Measurements from ENCODE around the gene NT5DC3.

NT5DC3 gene

GRCh38 chr12:103840876-103841689 is at the start of gene NT5DC3:
Gene NT5DC3, minus strand, starts transcription at chr12:103841234. Its CDS starts 78 bp downstream, at chr12:103841156.
- peak; percentile 77 for DNase-seq

DNA sequence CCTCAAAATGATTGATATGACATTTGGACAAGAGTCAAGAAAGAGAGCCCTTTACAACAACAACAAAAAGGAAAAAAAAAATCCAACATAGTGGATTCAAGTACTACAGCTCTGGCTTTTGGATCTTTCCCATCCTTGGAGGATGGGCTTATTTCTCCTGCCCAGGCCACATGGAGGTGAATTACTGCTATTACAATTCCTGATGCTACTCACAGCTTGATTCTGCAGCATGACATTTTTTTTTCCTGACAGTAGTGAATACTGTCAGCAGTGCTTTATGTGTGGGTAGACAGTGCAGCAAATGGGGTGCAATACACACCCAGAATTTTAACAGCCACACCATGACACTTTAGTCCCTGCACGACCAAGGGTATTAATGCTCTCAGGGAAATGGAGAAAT is 46.7 kb upstream of the NT5DC3 start:
- no peak for DNase-seq

GRCh38 chr12:103886195-103886797 is 45.3 kb upstream of the NT5DC3 start:
- no peak for DNase-seq

GRCh38 chr12:103884316-103884715 is 43.3 kb upstream of the NT5DC3 start:
- peak; percentile 31 for DNase-seq

GRCh38 chr12:103883908-103884307 is 42.9 kb upstream of the NT5DC3 start:
- no peak for DNase-seq

DNA sequence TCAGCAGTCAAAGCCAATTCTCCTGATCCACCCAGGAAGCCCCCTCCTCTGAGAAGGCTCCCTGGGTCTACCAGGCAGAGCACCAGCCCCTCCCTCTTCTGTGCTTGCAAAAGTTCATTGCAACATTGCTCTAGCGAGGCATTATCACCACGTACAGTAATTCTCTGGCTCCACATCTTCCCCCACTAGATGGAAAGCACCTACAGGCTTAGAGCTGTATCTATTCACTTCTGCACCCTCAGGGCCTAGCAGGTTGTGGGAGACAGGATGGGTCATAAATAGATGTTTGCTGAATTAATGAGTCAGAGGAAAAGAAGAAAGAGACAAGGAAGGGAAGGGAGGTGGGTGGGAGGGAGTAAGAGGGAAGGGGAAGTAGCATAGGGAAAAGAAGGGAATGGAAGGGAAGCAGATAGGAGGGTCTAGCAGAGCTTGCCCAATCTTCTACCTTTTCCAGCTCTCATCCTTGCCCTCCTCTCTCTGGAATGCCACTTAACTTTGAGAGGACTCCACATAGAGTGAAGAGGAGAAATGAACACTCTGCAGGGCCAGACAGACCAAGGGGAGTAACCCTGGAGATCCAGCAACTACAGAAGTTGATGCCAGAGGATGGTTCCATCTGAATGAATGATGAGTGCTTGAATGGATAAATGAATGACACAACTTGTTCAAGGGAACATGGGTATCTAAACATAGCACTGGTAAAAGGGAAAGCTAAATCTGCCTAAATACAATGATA is 42.0 kb upstream of the NT5DC3 start:
- DNase-seq, result no peak

GRCh38 chr12:103881261-103881660 is 40.2 kb upstream of the NT5DC3 start:
- DNase-seq, result no peak

GRCh38 chr12:103880299-103881142 is 39.5 kb upstream of the NT5DC3 start:
- DNase-seq, result peak; percentile 53

DNA sequence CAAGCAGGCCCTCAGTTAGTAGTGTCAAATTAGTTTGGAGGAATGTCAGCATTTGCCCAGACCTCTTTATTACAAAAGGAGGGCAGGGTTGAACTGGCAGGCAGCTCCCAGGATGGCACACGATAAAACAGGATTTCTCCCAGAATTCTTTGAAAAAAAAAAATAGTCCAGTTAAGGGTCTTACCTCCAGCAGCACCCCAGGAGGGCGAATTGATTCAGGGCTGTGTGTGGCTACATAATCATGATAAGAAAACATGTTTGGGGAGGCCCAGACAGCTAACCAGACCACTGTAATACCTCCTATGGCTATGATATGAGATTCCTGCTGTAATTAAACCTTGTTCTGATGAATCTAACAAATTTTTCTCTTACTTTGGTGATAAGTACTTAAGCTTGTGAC is 38.8 kb upstream of the NT5DC3 start:
- no peak for DNase-seq

GRCh38 chr12:103879048-103879692 is 38.1 kb upstream of the NT5DC3 start:
- no peak for DNase-seq

DNA sequence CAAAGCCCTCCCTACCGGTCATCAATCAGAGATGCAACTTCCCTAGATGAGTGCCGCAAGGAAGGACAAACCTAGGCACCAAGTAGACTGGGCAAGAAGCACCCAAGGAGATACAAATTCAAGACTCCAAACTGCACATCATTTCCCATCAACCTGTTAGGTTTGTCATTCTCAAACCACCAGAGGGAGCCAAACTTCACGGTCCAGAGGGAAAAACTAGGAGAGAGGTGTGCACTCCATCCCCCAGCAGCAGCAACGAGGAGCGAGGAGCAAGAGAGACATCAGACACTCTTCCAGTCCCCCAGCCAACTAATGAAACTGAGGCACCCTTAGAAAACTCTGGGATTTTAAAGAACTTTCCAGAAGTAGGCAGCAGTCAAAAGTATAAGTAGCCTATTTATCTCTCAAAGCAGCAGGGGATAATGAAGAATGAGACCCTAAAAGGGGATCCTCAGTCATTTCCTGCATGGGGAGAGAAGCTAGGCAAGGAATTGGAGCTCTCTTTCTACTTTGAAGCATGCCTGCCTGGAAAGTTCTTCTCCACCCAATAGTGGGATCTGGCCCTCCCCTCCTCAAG is 37.0 kb upstream of the NT5DC3 start:
- peak; percentile 46 for DNase-seq

DNA sequence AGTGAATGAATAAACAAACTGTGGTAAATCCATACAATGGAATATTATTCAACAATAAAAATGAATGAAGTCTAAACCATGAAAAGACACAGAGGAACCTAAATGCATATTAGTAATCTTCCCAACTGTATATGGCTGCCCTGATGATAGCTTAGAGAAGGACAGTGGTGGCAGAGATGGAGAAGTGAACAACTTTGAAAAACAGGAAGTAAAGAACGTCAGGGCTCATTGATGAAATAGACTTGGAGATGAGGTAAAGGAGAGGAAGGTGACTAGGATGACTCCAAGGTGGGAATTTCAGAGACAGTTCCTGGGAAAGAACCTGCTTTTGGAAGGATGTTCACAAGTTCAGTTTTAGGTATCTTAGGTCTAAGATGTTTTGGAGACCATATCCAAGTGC is 36.3 kb upstream of the NT5DC3 start:
- no peak for DNase-seq

DNA sequence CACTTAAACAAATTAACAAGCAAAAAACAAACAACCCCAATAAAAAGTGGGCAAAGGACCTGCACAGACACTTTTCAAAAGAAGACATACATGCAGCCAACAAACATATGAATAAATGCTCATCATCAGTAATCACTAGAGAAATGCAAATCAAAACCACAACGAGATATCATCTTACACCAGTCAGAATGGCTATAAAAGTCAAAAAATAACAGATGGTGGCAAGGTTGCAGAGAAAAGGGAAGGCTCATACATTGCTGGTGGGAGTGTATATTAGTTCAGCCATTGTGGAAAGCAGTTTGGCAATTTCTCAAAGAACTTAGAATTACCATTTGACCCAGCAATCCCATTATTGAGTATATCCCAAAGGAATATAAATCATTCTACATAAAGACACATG is 34.6 kb upstream of the NT5DC3 start:
- DNase-seq, result no peak

GRCh38 chr12:103868215-103868614 is 27.2 kb upstream of the NT5DC3 start:
- DNase-seq, result no peak

GRCh38 chr12:103865151-103865730 is 24.2 kb upstream of the NT5DC3 start:
- no peak for DNase-seq

DNA sequence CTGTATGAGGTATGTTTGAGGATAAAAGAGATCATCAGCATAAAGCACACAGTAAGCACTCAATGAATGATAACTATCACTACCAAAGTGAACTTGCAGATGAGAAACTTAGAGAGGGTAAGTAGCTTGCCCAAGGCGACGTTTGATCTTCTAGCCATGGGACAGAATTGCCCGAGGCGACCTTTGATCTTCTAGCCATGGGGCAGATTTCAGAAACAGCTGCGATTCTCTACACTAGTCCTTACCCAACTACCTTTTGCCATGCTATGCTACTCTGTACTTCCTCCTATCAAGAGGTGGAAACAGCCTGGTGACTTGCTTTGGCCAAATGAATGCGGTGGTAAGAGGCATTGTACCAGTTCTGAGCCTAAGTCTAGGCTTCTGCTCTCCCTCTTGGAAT is 23.7 kb upstream of the NT5DC3 start:
- no peak for DNase-seq

DNA sequence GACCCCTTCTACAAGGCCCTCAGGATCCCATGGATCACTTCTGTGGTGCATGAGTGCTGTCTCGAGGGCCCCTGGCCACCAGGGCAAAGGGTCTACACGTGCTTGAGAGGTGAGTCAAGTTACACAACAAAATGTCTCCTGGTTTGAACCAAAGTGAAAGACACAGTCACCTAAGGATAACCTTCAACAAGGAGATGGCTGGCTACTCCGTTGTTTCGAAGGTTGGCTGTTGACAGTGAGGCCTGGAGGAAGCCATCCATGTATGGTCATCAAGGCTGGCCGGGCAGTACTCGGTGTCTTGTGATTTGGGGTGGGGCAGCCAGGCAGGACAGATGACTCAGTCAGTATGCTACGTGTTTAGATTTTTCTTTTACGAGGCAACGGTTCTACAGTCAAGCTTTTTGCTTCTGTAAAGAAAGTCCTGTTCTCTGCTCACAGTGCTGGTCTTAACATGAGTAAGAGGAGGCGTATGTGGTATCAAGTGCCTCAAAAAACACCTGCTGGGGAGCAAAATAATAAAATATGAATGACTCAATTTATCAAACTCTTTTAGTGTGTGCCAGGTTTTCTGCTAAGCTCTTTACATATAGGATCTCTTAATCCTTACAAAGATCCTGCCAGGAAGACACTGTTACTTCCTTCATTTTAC is 18.0 kb upstream of the NT5DC3 start:
- DNase-seq, result no peak

- no peak for DNase-seq
Observed at GRCh38 chr12:103858335-103858734, 17.3 kb upstream of the NT5DC3 start.

DNA sequence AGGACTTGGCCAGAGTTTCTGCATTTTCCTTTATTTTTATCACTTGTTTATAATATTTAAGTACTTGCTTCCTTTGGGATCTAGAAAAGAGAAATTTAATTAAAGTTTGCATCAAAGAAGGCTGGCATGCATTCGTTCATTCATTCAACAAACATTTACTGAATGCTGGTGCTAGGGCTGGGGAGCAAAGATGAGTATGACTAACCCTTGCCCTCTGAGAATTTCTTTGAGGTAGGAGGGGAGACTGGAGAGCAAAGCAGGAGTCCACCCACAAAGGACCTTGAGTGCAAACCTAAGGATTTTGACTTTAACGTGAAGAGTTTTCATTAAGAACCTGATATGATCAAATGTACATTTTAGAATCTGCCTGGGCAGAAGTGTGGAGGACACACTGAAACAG is 16.1 kb upstream of the NT5DC3 start:
- DNase-seq, result no peak

- no peak for DNase-seq
Observed at GRCh38 chr12:103855896-103856657, 15.0 kb upstream of the NT5DC3 start.

All from GDM1 (cell line).